ENCODE results near the gene FAM237B. TPM values are rescaled to one million over a fixed set of nuclear protein-coding genes. Genes with fewer than 3 reads are reported as not detected.

Gene FAM237B
- total and polyA plus RNA-seq, 2 of the 8 experiments (the other 6 are each of a cell fraction or from before 2014, with no cell fraction given) = not detected

- no peak overlapping the region for H3K4ac ChIP-seq (replicated peaks; ENCODE audit: insufficient read length, low read depth, low read length)
- DNase-seq (ENCODE audit: low read depth in 1 of 2, low spot score in 2 of 2) (no peak), FAIRE-seq (no peak)
- ChIA-PET CTCF (ENCODE audit: partially characterized antibody) (interaction anchor here (0.6 to 1.7 kb wide), 7 partner anchors 8 to 114 kb away, joined by 3 to 8 read pairs (median 5); no protein-coding TSS in a partner anchor), POLR2A (ENCODE audit: partially characterized antibody) (interaction anchor here (0.6 to 1.1 kb wide), 2 partner anchors 11 to 13 kb away, joined by 3 to 4 read pairs; no protein-coding TSS in a partner anchor)
- H4K5ac ChIP-seq (ENCODE audit: insufficient read length, low read depth, low read length) = no peak overlapping the region
- no peaks in the 10 kb centered on the region for H3K27me3 ChIP-seq (replicated peaks in 1 of 4; ENCODE audit: control insufficient read depth in 3 of 4, extremely low read depth in 1 of 4, insufficient read depth in 3 of 4, low read length in 3 of 4)
- no peak overlapping the region for H3K27ac ChIP-seq (ENCODE audit: low read depth, low read length)
- H3K18ac ChIP-seq (ENCODE audit: extremely low read depth, low read length) = no peak overlapping the region
- no peak overlapping the region for H4K91ac ChIP-seq (replicated peaks; ENCODE audit: insufficient read length, low read length)
- no peak overlapping the region for H2BK12ac ChIP-seq (ENCODE audit: low read depth, low read length)
- no peak overlapping the region for H2BK20ac ChIP-seq (ENCODE audit: low read length)
- H4K8ac ChIP-seq (ENCODE audit: extremely low read depth, insufficient read depth, low read length) = no peak overlapping the region
- H3K4me2 ChIP-seq (ENCODE audit: insufficient read depth in 1 of 2, low read depth in 2 of 2, low read length in 2 of 2) = peak overlapping the region; percentile 80 to 81; a peak in 3 of 4 replicates
- peaks cover 4% of the 10 kb centered on the region; the same call in 1 of the 2 replicates for H3K79me1 ChIP-seq (ENCODE audit: low read depth, low read length)
- peak overlapping the region; percentile 94 for H2AFZ ChIP-seq (ENCODE audit: low read length)
- H2BK120ac ChIP-seq (replicated peaks; ENCODE audit: low read depth, low read length) = no peak overlapping the region
- H3K4me3 ChIP-seq (ENCODE audit: extremely low read depth in 1 of 4, insufficient read depth in 2 of 4, low read depth in 3 of 4, low read length in 4 of 4) = peak overlapping the region in 1 of 4 experiments; percentile 96; a peak in 1 of 8 replicates
- no peaks in the 10 kb centered on the region for H3K23me2 ChIP-seq (ENCODE audit: low read depth, low read length)
- H3K14ac ChIP-seq (ENCODE audit: insufficient read length) = no peak overlapping the region
- peaks cover 4 to 31% of the 10 kb centered on the region in 2 experiments; a peak in 3 of 4 replicates for H3K79me2 ChIP-seq (ENCODE audit: control insufficient read depth in 1 of 2, insufficient read depth in 2 of 2, low read length in 2 of 2)
- no peaks in the 10 kb centered on the region for H3K36me3 ChIP-seq (ENCODE audit: control insufficient read depth in 2 of 4, insufficient read depth in 4 of 4, low read length in 3 of 4)
- no peak overlapping the region for H3K56ac ChIP-seq (replicated peaks; ENCODE audit: insufficient read length, low read depth, low read length)
- H2AK5ac ChIP-seq (ENCODE audit: low read depth, low read length) = no peak overlapping the region
- no peaks in the 10 kb centered on the region for H3K4me1 ChIP-seq (replicated peaks in 1 of 4; ENCODE audit: control insufficient read depth in 3 of 4, insufficient read depth in 4 of 4, low read length in 3 of 4)
- H3K9me3 ChIP-seq (ENCODE audit: insufficient read depth in 2 of 2, low read depth in 1 of 2, low read length in 1 of 2) = no peaks in the 10 kb centered on the region
- H2BK5ac ChIP-seq (ENCODE audit: low read depth, low read length) = no peak overlapping the region
- H3K9ac ChIP-seq (replicated peaks in 1 of 4; ENCODE audit: extremely low read depth in 1 of 4, low read depth in 3 of 4, low read length in 3 of 4) = no peak overlapping the region
- no peak overlapping the region for H3K23ac ChIP-seq (ENCODE audit: insufficient read length)
- H4K20me1 ChIP-seq (replicated peaks in 1 of 2; ENCODE audit: control insufficient read depth in 1 of 2, insufficient read depth in 2 of 2, low read length in 2 of 2) = no peaks in the 10 kb centered on the region
- H2BK15ac ChIP-seq (ENCODE audit: low read length) = no peak overlapping the region
- TF ChIP-seq TAF7 (optimal IDR thresholded peaks at IDR 0.05; ENCODE audit: borderline replicate concordance, low read depth, low read length) (no peak), SIRT6 (IDR thresholded peaks at IDR 0.05; ENCODE audit: low read length) (no peak), SP1 (IDR thresholded peaks at IDR 0.05; ENCODE audit: low read depth, low read length) (no peak), MAX (IDR thresholded peaks at IDR 0.05) (no peak), KDM4A (IDR thresholded peaks at IDR 0.05; ENCODE audit: low read depth, low read length, severe bottlenecking) (no peak), RBBP5 (IDR thresholded peaks at IDR 0.05; ENCODE audit: borderline replicate concordance, low read depth, low read length) (no peak), KDM1A (IDR thresholded peaks at IDR 0.05; ENCODE audit: borderline replicate concordance, low read length) (no peak), SIX5 (IDR thresholded peaks at IDR 0.05; ENCODE audit: low read depth, low read length) (no peak), NRF1 (IDR thresholded peaks at IDR 0.05; ENCODE audit: low read depth, low read length) (no peak), ATF2 (IDR thresholded peaks at IDR 0.05; ENCODE audit: low read length) (no peak), EGR1 (IDR thresholded peaks at IDR 0.05; ENCODE audit: borderline replicate concordance, low read depth, low read length) (no peak), SAP30 (IDR thresholded peaks at IDR 0.05; ENCODE audit: insufficient read depth, insufficient replicate concordance, low read length) (no peak), TCF12 (IDR thresholded peaks at IDR 0.05; ENCODE audit: low read depth, low read length) (no peak)
These were observed 23.9 kb upstream of the FAM237B start for GRCh38 chr7:90345016-90345415.
